SK-N-DZ (cell line): Measurements from ENCODE around the gene IQSEC1.

Experiments used
- DNase-seq: peaks from one replicate; pipeline ENCODE4 v3.0.0-alpha.2; 2015; ENCODE audit warnings: low spot score

IQSEC1 gene

DNA sequence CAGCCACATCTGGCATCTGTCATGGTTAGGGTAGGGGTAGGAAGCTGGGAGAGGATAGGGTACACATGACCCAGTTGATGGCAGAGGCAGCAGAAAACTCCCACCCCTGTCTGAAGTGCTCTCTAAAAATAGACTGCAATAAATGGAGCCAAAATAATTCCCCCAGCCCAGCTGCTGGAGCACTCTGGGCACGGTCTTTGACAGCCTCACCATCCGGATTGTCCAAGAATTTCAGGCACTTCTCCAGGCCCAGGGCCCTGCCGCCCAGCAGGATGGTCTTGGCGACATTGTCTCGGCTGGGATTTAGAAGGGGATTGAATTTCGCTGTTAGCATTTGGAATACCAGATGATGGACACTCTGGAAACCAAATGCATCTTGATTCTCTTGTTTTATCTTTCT, 103.7 kb downstream of the IQSEC1 start:
- no peak for DNase-seq

DNA sequence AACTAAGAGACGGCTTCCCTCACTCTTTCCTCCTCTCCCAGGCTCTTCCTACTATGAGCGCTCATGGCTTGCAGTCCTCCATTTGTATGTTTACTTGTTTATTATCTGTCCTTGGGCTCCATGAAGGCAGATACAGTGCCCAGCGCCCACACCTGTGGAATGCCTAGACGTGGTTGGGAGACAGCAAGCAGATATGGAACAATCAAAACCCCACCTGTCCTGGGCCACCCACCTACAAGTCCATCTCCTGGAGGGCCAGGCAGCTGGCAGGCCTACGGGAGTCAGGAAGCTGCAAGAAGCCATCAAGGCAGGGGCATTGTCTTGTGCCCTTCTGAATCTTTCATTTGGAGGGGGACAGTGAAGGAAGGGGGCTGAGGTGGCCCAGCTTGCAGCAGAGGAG, 104.7 kb downstream of the IQSEC1 start:
- DNase-seq: no peak

DNA sequence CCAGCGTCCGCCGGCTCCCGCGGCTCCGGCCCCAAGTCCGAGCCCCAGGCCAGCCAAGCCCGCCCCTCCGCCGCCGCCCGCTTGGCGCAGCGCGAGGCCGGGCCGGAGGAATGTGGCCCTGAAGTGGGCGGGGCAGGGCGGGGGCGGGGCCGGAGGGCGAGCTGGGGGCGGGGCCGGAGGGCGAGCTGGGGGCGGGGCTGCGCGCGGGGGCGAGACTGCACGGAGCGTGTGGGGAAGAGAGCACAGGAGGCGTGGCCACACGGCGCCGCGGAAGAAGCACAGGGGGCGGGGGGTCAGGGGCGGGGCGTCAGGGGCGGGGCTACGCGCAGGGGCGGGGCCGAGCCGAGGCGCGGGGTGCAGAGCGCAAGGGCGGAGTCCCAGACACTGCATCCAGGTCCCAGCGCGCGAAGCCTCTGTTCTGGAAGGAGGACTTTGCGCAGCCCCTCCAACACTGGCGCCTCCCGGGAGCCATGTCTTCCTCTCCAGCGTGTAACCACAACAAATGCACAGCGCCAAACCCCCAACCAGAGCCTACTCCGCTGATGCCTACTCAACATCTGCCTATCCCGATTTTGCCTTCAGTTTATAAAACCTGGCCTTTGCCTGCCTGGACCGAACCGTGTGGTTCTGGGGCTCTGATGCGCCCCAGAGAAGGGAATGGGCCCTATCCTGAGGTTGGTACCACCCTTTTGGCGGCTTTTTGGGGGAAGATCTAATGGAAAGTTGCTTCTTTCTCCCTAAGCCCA, 105.5 kb downstream of the IQSEC1 start:
- peak; percentile 87 for DNase-seq

DNA sequence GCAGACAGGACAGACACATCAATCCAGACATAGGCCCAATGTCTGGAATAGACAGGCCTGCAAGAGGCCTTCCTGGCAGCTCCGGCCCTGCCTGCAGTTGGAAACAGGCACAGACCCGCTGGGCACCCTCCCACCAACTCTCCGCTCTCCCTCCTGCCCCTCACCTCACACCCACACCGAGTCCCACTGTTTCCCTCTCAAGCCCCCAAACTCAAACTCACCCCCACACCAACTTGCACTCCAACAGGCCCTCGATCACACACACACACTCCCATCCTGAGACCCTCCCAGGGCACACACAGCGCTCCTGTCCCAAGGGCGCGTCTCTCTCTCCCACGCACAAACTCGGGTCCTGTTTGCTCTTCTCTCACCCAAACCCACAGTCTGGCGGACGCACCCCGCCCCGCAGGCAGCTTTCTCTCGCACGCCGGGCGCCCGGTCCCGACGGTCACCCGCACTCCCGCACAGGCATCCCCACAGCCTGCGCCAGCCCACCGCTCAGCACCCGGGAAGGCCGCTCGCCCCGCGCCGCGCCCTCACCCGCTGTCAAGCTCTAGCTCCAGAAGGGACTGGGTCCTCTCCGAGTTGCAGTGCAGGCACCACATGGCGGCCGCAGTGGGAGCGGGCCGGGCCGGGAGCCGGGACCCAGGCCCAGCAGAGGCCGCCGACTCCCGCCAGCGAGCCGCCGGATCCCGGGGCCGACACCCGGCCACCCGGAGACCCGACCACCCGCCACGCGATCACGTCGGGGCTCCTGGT, 106.2 kb downstream of the IQSEC1 start:
- peak; percentile 49 for DNase-seq

DNA sequence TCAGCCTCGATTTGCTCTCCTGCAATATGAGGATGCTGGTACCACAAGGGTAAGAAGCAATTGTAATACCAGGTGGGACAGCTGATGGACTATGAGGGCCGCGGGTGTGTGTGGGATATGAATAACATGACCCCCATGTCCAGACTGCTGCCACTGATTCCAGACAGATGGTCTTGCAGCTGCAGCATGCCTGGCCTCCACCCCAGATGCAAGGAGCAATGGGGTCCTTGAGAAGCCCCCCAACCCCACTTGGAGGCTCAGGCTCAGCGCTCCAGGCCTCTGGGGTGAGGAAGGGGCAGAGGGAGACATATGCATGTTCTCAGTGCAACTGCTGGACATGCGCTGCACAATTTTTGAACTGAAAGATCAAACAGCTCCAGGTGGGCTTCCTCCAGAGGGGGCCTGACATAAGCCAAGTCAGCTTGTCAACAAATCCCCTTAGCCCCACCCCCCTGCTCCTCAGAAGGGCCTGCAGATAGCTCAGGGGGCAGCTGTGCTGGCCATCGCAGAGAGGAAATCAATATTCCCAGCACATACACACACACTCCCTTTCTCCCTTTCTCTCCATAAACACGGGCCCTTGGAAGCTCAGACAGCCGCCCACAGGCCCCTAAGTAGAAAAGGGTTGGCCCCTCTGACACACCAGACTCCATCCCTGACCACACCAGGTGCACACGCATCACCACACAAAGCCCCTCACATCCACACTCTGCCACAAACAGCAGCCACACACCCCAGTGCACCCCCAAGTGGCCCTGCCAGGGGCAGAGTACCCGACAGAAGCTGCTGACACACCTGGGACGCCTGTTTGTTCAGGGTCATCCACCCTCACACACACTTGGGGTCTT, 107.0 kb downstream of the IQSEC1 start:
- peak; percentile 68 for DNase-seq

DNA sequence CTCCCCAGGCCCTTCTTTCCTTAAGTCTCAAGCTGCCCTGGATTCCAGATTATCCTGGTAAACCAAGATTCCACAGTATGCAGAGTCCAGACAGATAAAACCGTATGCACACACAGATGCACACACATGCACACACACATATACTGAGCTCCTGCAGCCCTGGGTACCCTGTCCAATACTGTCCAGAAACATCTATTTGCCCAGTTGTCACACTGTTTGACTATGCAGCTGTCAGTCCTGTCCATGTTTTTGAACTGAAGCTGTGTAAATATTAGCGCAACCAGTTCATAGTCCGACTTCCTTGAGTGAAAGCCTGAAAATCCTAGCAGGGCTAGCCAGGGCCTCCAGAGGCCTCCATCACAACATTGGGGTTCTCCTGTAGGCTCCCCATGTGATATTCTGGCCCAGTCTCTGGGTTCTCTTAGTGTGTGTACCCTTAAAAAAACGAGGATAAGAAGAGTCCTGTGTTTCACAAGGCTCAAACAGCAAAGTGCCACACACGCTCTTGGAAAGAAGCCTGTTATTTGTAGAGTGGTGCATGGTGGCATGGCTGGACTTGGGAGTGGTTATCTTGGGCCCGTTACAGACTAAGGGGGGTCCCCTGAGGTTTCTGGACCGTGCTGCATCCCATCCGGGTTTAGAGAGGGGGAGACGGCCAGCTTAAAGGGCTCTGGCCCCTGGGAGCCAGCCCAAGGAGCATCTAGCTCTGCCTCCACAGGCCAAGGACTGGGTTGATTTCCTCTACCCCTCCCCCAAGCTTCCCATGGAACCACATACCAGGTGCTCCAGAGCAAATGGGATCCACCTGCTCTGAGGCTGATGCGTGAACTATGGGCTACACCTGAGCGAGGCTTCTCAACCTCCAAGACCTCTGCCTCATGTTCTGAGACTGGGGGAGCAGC, 108.3 kb downstream of the IQSEC1 start:
- DNase-seq: no peak

DNA sequence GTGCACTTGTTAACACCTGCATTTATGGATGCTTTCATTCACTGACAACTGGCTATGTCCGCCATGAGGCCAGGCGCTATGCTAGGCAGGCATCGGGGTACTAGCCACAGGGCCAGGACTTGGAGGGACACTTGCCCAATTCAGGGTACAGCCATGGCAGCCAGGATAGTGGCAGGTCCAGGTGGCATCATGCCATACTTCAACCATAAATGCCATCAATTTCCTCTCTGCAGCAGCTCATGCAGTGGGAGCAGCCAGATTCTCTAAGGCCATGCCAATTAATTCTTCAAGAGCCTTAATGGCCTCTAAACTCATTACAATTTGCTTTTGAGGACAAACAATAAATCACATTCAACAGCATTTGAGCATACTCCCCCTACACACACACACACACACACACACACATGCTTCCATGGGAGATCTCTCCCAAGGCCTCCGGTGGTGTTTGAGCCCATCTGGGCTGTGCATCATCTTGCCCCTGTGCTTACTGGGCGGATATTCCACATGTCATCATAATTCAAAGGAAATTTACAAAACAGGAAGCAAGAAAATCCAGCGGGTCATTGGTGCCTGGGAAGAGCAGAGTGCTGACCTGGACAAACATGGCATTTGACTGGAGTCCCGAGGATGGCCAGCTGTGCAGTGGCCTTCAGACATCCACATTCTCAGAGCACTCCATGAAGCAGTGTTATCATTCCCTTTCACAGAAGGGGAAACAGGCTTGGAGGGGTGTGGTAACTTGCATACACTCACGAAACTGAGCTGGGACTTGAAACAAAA, 109.1 kb downstream of the IQSEC1 start:
- no peak for DNase-seq

DNA sequence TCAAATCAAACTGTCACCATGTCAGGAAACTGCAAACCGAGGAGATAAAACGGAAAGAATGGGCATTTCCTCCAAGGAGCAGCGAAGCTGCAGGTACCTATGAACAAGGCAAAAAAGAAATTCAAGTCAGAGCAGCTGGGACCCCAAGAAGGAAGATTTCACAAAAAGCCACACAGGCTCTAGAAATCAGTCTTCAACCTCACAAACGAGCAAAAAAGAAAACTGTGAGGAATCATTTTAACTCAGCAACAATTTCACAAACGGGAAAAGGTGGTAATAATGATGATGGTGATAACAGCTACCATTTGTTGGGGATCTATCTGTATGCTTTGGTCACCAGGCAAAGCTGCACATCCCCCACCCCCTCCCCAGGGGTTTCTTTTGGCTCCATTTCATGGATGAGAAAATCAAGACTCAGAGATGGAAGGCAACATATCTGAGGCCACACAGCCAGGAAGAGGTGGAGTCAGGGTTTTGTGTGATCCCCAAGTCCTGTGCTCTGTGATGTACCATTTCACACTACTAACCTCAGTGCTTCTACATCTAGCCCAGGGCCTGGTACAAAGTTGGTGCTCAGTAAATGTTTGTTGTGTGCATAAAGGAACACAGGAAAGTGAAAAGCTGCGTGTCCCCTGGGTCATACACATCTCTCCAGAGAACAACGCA, 109.9 kb downstream of the IQSEC1 start:
- DNase-seq: no peak

DNA sequence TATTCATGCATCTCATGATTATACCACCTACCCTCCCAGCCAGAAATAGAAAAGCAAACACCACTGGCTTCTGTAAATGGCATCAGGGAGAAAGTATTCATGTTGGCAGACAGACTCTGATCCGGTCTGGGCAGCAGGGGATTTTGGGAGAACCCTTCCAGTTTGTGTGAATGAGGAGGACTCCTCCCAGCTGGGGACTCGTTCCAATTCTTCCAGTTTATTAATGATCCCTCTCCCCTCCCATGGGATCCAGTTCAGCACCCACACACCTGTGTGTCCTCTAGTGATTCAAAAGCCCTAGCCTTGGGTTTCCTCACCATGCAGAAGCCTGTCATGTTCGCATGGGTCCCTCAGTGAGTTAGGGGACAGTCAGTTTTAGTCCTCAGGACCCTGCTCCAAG, 110.9 kb downstream of the IQSEC1 start:
- no peak for DNase-seq

DNA sequence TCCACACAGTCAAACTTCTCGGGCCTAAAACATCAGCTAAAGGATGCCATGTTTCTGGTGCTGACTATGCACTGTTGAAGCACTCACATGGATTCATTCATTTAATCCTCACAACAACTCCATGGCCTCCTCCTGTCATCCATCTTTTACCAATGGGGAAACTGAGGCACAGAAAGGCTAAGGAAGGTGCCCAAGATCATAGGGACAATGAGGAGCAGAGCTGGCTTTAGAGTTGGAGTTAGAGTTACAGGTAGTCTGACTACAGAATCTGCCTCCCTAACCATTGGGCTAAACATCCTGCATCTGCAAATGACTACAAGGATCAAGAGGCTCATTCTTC, 111.6 kb downstream of the IQSEC1 start:
- DNase-seq: no peak

DNA sequence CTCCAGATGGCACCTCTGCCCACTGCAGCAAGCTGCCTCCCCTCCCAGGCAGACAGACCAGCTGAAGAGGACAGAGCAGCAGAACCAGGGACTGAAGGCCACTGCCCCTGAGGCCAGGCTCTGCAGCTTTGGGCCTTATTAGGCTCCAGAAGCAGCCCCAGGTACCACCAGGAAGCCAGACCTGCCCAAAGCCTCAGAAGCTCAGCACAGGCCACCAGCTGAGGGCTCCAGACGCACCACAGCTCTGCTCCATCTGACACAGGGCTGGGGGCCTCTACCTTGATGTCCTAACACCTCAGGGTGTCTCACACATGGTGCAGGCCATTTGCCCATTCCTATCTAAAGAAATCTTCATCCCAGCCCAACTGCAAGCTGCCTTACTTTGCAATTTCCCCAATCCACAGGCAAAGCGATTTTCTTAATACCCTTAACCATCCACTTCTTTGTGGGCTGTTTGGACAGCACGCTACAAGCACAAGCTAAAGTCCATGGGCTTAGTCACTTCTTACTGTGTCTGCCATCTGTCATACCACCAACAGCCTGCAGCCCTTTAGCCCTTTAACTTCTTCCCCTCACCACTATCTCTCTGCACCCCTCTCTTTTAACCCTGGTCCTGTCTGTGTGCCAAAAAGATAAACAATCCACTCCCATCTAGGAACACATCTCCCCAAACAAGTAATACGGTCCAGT, 112.1 kb downstream of the IQSEC1 start:
- no peak for DNase-seq

DNA sequence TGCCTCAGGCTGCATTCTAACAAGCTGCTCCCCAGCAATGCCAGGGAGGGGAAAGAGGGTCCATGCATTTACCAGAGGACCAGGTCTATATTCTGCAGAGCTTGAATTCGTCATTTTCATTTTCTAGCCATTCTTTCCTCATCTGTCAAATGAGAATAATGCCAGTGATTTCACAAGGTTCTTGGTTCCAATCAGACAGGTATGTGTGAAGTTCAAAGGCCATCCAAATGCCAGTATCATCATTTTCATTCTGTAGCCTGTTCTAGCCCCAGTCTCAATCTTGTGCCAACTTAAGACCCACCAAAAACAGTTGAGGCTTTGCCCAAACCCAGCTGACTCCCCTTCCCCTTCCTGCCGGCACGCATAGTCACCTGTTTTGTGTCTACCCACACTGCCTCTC, 112.7 kb downstream of the IQSEC1 start:
- DNase-seq: no peak

DNA sequence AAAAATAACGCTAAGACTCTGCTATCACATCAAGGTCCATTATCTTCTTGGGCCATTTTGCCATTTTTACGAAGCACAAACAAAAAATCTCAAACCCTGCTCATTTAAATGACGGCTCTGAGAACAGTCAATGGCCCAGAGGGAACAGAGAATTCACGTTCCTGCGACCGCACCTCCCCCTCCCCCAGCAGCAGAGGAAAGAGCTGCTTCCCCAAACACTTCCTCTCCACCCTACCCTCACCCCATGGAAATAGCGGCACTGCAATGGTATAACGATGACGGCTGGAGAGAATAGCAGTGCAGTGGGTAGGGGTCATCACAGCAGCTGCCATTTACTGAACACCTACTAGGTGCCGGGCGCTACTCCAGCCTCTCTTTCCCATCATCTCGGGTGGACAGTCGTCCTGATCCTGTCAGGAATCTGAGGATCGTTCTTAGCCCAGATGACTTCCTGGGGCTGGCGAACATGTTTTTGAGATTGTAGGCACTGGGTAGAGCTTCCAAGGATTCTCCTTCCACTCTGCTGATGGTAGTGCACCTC, 113.3 kb downstream of the IQSEC1 start:
- no peak for DNase-seq

DNA sequence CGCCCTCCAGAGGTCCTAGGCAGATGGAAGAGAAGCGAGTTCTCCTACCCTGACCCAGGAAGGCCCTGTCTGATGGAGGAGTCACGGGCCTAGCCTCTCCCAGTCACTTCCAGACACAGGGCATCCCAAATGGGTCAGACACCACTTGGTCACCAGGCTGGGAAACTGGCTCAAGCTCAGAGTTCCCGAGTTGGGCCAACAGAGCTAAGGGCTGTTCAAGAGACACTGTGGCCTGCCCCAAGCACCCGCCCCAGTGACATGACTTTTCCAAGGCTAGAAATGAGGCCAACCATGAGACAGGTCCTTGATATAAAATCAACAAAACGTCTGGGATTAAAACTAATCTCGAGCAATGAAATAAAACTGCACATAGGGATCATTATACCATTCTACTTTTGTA, 113.8 kb downstream of the IQSEC1 start:
- DNase-seq: no peak

DNA sequence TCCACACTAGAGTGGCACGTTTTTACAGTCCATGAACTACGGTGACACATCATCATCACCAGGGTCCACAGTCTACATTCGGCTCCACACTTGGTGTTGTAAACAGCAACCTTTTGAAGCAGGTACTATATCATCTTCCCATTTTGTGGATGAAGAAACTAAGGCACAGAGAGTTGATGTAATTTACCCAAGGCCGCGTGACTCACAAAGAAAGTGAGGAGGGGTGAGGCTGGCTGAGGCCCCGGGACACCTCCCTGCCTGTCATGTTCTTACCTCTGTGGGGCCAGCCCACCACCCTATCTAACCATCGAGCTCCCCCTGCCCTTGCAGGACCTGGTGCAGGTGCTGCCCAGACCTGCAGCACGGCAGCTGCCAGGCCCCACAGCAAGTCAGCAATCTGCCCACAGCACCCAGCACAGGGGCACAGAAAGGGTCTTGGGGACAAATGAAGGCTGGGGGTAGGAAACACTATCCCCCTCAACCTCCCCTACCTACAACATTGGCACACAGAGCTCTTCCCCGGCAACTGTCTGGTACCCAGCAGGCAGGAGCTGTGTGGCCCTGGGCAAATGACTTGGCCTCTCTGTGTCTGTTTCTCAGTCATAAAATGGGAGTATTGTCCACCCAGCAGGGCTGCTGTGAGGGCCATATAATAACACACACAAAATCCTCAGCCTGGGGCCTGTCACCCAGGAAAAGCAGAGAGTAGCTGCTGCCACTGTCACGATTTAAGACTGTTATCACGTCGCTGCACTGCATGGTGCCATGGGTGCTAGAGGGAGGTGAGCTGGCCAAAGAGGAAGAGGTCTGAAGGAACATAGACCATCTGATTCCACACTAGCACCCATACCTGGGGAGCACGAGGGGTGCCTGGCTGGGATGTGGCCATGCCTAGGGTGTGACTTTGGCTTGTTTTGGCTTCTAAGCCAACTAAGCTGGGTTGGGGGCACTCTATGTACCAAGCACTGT, 115.1 kb downstream of the IQSEC1 start:
- DNase-seq: no peak

DNA sequence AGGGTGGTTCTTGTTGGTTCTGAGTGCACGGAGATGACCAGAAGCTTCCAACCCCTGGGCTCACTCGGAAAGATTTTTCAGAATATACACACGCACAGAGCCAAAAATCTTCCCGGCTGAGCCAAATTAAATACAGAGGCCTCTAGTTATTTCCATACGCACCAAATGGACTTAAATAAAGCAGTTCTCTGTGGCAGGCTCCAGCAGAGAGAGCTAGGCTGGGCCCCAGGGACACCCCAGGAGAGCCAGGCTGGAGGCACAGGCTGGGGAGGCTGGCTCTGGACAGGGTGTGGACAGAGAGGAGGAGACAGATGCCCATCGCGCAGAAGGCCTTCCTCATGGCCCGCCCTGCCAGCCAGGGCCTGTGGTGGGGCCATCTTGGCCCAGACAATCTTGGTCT, 115.9 kb downstream of the IQSEC1 start:
- DNase-seq: no peak

DNA sequence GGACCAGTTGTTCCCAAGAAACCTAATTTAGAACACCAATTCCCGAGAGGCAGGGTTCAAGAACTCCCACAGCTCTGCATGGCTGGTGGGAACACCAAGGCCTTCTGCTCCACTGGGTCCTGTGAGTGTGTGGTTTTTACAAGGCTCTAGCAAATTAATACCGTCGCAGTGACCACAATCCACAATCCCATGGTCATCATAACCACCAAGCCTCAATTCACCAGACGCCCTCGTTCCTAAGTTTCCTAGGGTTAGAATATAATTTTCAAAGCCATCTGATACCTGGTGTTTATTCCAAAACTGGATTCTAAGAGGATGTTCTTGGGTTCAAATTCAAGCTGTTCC, 116.9 kb downstream of the IQSEC1 start:
- no peak for DNase-seq
